Measurements from ENCODE around the gene C10orf90. TPM values are rescaled to one million over a fixed set of nuclear protein-coding genes. Genes with fewer than 3 reads are reported as not detected.

The C10orf90 gene
- total RNA-seq, 2 experiments from 2014 or later = not detected

- Mint-ChIP-seq H3K9me3 (ENCODE audit: low read depth) (peaks cover 15% of the 10 kb centered on the region), H3K4me3 (no peak overlapping the region), H3K27ac (no peak overlapping the region), H3K27me3 (no peaks in the 10 kb centered on the region), H3K4me1 (no peaks in the 10 kb centered on the region), H3K36me3 (ENCODE audit: low read depth) (no peaks in the 10 kb centered on the region)
- DNase-seq = no peak
- ChIA-PET POLR2A (no interaction called here), CTCF (interaction anchor here (0.6 kb wide), 1 partner anchor 439 kb away, joined by 5 read pairs; no protein-coding TSS in a partner anchor)
- no peak for ATAC-seq
- intact Hi-C loops (cut with DNase I, micrococcal nuclease) = no loop called here
These were observed 249.8 kb downstream of the C10orf90 start for GRCh38 chr10:126420567-126421300.

- ChIA-PET POLR2A (no interaction called here), CTCF (no interaction called here)
- intact Hi-C loops (cut with DNase I, micrococcal nuclease) = no loop called here
- Mint-ChIP-seq H3K27me3 (no peaks in the 10 kb centered on the region), H3K9me3 (ENCODE audit: low read depth) (peaks cover 5% of the 10 kb centered on the region), H3K36me3 (ENCODE audit: low read depth) (no peaks in the 10 kb centered on the region), H3K27ac (no peak overlapping the region), H3K4me1 (no peaks in the 10 kb centered on the region), H3K4me3 (no peak overlapping the region)
- ATAC-seq = no peak
- no peak for DNase-seq
These were observed 253.2 kb downstream of the C10orf90 start for GRCh38 chr10:126417220-126417825.

DNA sequence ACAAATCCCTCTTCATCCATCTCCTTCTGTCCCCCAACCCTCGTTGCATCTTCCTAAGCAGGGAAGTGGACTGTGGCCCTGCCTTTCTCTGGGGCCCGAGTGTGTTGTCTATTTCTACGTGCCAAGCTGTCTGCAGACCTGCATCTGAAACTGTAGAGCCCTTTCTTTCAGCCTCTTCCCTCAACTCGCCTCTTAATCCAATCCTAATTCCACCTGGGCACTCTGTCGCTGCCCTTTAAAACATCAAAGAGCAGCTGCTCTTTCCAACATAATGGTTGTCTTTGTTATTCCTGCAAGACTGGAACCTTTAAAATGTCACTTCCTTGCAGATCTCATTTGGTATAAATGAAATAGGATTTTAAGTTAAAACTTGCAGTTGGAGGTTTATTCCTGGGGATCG lies 260.7 kb downstream of the C10orf90 start:
- intact Hi-C loops (cut with DNase I, micrococcal nuclease) = no loop called here
- POLR2A ChIA-PET = no interaction called here

GRCh38 chr10:126408953-126409641 lies 261.4 kb downstream of the C10orf90 start:
- Mint-ChIP-seq H3K36me3 (ENCODE audit: low read depth) (no peaks in the 10 kb centered on the region), H3K27ac (no peak overlapping the region), H3K4me1 (no peaks in the 10 kb centered on the region), H3K9me3 (ENCODE audit: low read depth) (no peaks in the 10 kb centered on the region), H3K4me3 (no peak overlapping the region), H3K27me3 (peaks cover 2% of the 10 kb centered on the region)
- ATAC-seq = no peak
- ChIA-PET POLR2A (no interaction called here), CTCF (no interaction called here)
- DNase-seq = no peak
- intact Hi-C loops (cut with DNase I, micrococcal nuclease) = no loop called here

More for the DNA sequence above, 260.7 kb downstream of the C10orf90 start:
- H3K4me1 Mint-ChIP-seq = no peaks in the 10 kb centered on the region
- H3K36me3 Mint-ChIP-seq (ENCODE audit: low read depth) = no peaks in the 10 kb centered on the region
- peaks cover 2% of the 10 kb centered on the region for H3K27me3 Mint-ChIP-seq
- DNase-seq = no peak
- no peak overlapping the region for H3K4me3 Mint-ChIP-seq
- no peak for ATAC-seq
- CTCF ChIA-PET = no interaction called here
- H3K27ac Mint-ChIP-seq = no peak overlapping the region
- H3K9me3 Mint-ChIP-seq (ENCODE audit: low read depth) = no peaks in the 10 kb centered on the region

- no peaks in the 10 kb centered on the region for H3K36me3 Mint-ChIP-seq (ENCODE audit: low read depth)
- DNase-seq (no peak), ATAC-seq (no peak)
- peaks cover 2% of the 10 kb centered on the region for H3K27me3 Mint-ChIP-seq
- no peaks in the 10 kb centered on the region for H3K9me3 Mint-ChIP-seq (ENCODE audit: low read depth)
- no peak overlapping the region for H3K4me3 Mint-ChIP-seq
- ChIA-PET CTCF (interaction anchor here (0.8 kb wide), 1 partner anchor 375 kb away, joined by 3 read pairs; no protein-coding TSS in a partner anchor), POLR2A (no interaction called here)
- no peak overlapping the region for H3K27ac Mint-ChIP-seq
- no peaks in the 10 kb centered on the region for H3K4me1 Mint-ChIP-seq
- intact Hi-C loops (cut with DNase I, micrococcal nuclease) = no loop called here
These were observed 262.7 kb downstream of the C10orf90 start for GRCh38 chr10:126407831-126408230.

DNA sequence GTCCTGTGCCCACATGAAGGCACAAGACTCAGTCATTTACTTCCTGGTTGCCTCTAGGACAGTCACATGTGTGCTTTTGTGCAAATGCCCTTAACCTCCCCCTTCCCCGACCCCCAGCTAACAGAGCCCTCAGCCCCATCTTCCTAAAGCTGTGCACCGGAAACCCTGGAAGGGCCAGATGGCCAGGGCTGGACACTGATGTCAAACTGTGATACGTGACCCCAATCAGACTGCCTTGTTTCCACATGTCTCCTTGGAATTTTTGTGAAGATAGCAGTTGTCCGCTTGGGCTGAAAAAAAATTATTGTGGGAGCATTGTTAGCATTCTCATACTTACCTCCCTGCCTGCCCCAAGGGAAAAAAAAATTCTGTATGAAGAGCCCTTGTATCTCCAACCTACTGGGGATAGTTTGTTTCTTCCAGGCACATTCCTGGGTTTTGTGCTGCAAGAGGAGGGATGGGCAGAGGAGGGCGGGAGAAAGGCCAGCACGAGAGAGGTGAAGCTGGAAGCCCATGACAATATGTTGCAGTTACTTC lies 265.2 kb downstream of the C10orf90 start:
- no peak for ATAC-seq
- H3K4me3 Mint-ChIP-seq = no peak overlapping the region
- intact Hi-C loops (cut with DNase I, micrococcal nuclease) = no loop called here
- H3K27ac Mint-ChIP-seq = no peak overlapping the region
- no peaks in the 10 kb centered on the region for H3K9me3 Mint-ChIP-seq (ENCODE audit: low read depth)
- no peak for DNase-seq
- H3K36me3 Mint-ChIP-seq (ENCODE audit: low read depth) = no peaks in the 10 kb centered on the region
- no peaks in the 10 kb centered on the region for H3K4me1 Mint-ChIP-seq
- CTCF ChIA-PET = no interaction called here
- POLR2A ChIA-PET = no interaction called here
- peaks cover 2% of the 10 kb centered on the region for H3K27me3 Mint-ChIP-seq

DNA sequence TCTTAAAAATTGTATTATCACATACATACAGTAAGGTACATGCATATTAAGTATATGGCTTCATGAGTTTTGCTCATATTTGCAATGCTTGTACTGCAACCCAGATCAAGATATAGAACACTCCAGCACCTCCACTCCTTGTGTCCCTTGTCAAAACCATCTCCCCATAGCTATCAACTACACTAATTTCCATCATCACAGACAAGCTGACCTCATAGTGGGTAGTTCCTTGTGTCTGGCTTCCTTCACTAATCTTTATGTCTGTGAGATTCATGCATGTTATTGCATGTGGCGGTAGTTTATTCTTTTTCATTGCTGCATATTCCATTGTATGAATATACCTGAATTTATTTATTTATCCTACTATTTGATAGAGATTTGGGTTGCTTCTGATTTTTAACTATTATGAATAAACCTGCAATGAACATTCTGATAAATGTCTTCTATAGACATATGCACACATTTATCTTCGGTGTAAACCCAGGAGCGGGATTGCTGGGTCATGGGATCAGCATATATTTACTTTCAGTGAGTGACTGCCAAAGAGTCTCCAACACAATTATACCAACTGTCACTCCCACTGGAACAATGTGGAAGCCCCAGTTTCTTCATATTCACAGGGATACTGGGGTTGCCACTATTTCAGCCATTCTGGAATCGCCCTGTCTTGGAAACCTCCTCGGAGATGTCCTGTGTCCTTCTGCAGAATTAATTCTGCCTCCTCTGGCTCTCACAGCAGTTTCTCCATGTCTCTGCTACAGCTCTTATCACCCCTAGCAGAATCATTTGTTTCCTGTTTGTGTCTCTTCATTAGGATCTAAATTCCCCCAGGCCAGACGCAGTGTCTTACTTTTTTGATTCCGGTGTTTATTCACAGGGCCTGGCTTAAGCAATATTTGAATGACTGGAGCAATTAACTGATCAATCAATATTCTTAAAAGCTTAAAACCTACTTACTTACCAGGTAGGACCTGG lies 267.5 kb downstream of the C10orf90 start:
- Mint-ChIP-seq H3K27me3 (peaks cover 5% of the 10 kb centered on the region), H3K36me3 (ENCODE audit: low read depth) (no peaks in the 10 kb centered on the region), H3K9me3 (ENCODE audit: low read depth) (no peaks in the 10 kb centered on the region), H3K4me1 (no peaks in the 10 kb centered on the region), H3K4me3 (no peak overlapping the region), H3K27ac (no peak overlapping the region)
- ATAC-seq = no peak
- intact Hi-C loops (cut with DNase I, micrococcal nuclease) = no loop called here
- POLR2A ChIA-PET = no interaction called here
- CTCF ChIA-PET = no interaction called here
- no peak for DNase-seq

DNA sequence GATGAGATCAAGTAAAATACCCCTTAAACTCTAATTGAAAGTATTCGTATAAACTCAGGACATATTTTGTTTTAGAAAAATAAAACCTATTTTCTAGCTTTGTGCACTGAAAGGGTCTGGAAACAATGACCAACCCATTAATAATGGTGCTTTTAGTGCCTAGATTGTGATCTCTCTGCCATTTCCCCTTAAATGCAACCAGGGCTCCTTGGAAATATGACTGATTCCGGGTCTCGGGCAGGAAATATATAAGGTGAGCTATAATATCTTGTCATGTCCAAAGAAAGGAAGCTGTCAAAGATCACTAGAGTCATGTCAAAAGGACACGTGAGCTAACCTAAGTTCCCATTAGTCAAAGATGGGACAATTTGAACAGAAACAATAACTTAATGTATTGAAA lies 269.9 kb downstream of the C10orf90 start:
- H3K4me1 Mint-ChIP-seq = no peaks in the 10 kb centered on the region
- H3K4me3 Mint-ChIP-seq = no peak overlapping the region
- DNase-seq = no peak
- H3K9me3 Mint-ChIP-seq (ENCODE audit: low read depth) = peaks cover 7% of the 10 kb centered on the region
- POLR2A ChIA-PET = no interaction called here
- no peaks in the 10 kb centered on the region for H3K36me3 Mint-ChIP-seq (ENCODE audit: low read depth)
- no peak for ATAC-seq
- no peak overlapping the region for H3K27ac Mint-ChIP-seq
- CTCF ChIA-PET = no interaction called here
- peaks cover 5% of the 10 kb centered on the region for H3K27me3 Mint-ChIP-seq
- intact Hi-C loops (cut with DNase I, micrococcal nuclease) = no loop called here

DNA sequence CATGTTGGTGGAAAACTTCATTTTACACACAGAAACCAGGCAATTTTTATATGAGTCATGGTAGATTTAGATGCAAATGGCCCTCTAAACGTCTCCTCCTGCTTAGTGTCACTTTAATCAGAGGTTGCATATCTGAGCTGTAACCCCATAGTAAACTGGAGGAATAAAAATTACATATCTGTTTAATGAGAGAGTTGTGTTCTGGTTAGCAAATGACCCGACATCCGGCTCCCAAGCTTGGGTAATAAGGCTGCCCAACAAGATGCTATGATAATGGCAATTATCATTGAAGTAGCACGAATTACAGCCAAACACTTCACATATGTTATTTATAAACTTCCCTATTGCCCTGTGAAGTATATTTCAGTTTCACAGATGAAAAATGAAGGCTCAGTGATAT lies 271.6 kb downstream of the C10orf90 start:
- no peaks in the 10 kb centered on the region for H3K36me3 Mint-ChIP-seq (ENCODE audit: low read depth)
- peaks cover 7% of the 10 kb centered on the region for H3K9me3 Mint-ChIP-seq (ENCODE audit: low read depth)
- ChIA-PET CTCF (no interaction called here), POLR2A (no interaction called here)
- no peak overlapping the region for H3K4me3 Mint-ChIP-seq
- DNase-seq (no peak), ATAC-seq (no peak)
- H3K27ac Mint-ChIP-seq = no peak overlapping the region
- H3K27me3 Mint-ChIP-seq = peaks cover 3% of the 10 kb centered on the region
- H3K4me1 Mint-ChIP-seq = no peaks in the 10 kb centered on the region
- intact Hi-C loops (cut with DNase I, micrococcal nuclease) = no loop called here

- ChIA-PET POLR2A (no interaction called here), CTCF (no interaction called here)
- ATAC-seq (no peak), DNase-seq (no peak)
- Mint-ChIP-seq H3K27ac (no peak overlapping the region), H3K36me3 (ENCODE audit: low read depth) (no peaks in the 10 kb centered on the region), H3K9me3 (ENCODE audit: low read depth) (peaks cover 7% of the 10 kb centered on the region), H3K27me3 (peaks cover 3% of the 10 kb centered on the region), H3K4me3 (no peak overlapping the region), H3K4me1 (no peaks in the 10 kb centered on the region)
- intact Hi-C loops (cut with DNase I, micrococcal nuclease) = no loop called here
These were observed 272.1 kb downstream of the C10orf90 start for GRCh38 chr10:126398383-126398743.

DNA sequence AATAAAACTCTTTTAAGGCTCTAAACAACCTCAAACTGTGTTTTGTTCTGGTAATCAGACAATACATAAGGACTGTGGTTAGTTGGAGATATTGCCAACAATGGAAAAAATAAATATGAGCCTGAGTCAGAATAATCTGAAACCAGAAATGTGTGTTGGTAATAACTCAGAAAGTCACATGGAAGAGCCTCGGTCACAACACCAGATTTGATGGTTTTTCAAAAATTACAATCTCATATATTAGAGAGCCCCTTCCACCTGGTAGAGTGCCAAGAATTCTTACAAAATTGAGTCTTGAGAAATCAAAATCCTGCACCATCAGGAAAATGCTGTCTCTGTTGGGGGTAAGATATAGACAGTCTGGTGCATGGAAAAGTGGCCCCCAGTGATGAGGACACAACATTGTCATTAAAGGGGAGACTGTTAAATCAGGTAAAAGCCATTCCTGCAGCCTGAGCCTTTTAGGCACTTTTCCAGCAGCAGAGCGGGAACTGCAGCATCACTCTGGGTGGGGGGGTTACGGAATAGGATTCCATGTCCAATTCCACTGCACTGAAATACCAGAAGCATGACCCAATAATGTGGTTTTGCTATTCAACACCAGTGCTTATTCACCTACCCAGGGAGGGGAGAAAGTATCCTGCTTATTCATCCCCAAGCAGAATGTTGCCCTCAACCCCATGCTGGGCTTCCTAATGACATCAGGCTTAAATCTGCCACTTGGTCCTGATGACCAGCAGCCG lies 272.7 kb downstream of the C10orf90 start:
- H3K4me3 Mint-ChIP-seq = no peak overlapping the region
- H3K9me3 Mint-ChIP-seq (ENCODE audit: low read depth) = peaks cover 7% of the 10 kb centered on the region
- ATAC-seq (no peak), DNase-seq (no peak)
- no peak overlapping the region for H3K27ac Mint-ChIP-seq
- intact Hi-C loops (cut with DNase I, micrococcal nuclease) = no loop called here
- no peaks in the 10 kb centered on the region for H3K4me1 Mint-ChIP-seq
- ChIA-PET CTCF (no interaction called here), POLR2A (no interaction called here)
- H3K36me3 Mint-ChIP-seq (ENCODE audit: low read depth) = no peaks in the 10 kb centered on the region
- H3K27me3 Mint-ChIP-seq = peaks cover 3% of the 10 kb centered on the region
